Measurements from ENCODE around the gene NHLRC4. TPM values are rescaled to one million over a fixed set of nuclear protein-coding genes. Genes with fewer than 3 reads are reported as not detected.

NHLRC4 gene
- total RNA-seq, 1 experiment from 2014 or later = 0.44 TPM

DNA sequence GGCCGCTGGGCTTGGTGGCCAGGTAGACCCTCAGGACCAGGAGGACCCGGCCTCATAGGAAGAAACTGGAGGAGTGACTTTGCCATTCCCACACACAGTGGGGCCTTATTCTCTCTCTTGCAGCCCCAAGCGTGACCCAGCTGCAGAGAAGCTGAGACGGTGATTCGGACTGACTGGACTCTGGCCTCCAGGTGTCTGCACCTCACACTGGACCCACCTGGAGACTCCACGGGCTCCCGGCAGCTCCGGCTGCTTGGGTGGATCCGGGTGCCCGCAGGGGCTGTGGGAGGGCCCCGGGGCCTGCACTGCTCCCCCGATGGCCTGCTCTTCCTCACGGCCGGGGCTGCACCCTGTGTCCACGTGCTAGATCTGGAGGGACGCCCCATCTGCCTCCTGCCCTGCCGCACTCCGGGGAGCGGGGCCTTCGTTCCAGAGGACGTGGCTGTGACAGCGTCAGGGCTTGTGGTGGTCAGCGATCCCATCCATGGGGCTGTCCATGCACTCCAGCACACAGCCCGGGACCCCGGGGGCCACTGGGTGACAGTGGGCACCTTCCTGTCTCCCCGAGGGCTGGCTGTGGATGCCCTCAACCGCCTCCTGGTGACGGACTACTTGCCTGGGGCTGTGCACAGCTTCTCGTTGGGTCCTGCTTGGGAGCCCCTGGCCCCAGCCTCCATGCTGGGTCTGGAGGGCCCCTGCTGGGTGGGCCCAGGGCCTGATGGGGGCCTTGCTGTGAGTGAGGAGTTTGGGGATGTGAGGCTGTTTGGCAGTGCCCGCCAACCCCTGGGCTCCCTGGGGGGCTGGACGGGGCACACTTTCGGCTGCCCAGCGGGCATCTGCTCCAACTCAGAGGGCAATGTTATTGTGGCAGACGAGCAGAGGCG lies 810 bp downstream of the NHLRC4 start:
- Histone ChIP-seq H2AFZ (ENCODE audit: low read length) (no peak overlapping the region), H3K4me1 (ENCODE audit: insufficient read depth, low read length) (peaks cover 6% of the 10 kb centered on the region; the same call in 1 of the 2 replicates), H4K20me1 (ENCODE audit: low read length) (no peaks in the 10 kb centered on the region), H3K9ac (ENCODE audit: low read length) (no peak overlapping the region), H3K4me2 (ENCODE audit: low read length) (no peak overlapping the region), H3F3A (ENCODE audit: low read length, unreplicated experiment) (no peaks in the 10 kb centered on the region), H3K27ac (ENCODE audit: low read length) (no peak overlapping the region), H3K27me3 (ENCODE audit: low read length) (no peaks in the 10 kb centered on the region), H3K9me3 (ENCODE audit: low read length) (no peaks in the 10 kb centered on the region), H3K36me3 (ENCODE audit: low read depth, low read length) (no peaks in the 10 kb centered on the region), H3K9me2 (replicated peaks; ENCODE audit: low read length) (no peaks in the 10 kb centered on the region), H3K79me2 (ENCODE audit: low read length) (peaks cover 12% of the 10 kb centered on the region), H3K4me3 (ENCODE audit: low read length) (no peak overlapping the region)
- no peak for ATAC-seq
- POLR2A ChIA-PET (ENCODE audit: unreplicated experiment) = no interaction called here
- no TSS peak for BruUV-seq (replicated peaks)
- TF ChIP-seq EZH2 (IDR thresholded peaks at IDR 0.05; ENCODE audit: low read length, unreplicated experiment) = no peak
- TF ChIP-seq, protein P1, sequence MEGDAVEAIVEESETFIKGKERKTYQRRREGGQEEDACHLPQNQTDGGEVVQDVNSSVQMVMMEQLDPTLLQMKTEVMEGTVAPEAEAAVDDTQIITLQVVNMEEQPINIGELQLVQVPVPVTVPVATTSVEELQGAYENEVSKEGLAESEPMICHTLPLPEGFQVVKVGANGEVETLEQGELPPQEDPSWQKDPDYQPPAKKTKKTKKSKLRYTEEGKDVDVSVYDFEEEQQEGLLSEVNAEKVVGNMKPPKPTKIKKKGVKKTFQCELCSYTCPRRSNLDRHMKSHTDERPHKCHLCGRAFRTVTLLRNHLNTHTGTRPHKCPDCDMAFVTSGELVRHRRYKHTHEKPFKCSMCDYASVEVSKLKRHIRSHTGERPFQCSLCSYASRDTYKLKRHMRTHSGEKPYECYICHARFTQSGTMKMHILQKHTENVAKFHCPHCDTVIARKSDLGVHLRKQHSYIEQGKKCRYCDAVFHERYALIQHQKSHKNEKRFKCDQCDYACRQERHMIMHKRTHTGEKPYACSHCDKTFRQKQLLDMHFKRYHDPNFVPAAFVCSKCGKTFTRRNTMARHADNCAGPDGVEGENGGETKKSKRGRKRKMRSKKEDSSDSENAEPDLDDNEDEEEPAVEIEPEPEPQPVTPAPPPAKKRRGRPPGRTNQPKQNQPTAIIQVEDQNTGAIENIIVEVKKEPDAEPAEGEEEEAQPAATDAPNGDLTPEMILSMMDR (conservative IDR thresholded peaks at IDR 0.05; ENCODE audit: low read depth, low read length) = no peak
- DNase-seq = no peak
- intact Hi-C loops (cut with micrococcal nuclease) = no loop called here
- CTCF ChIA-PET = no interaction called here

DNA sequence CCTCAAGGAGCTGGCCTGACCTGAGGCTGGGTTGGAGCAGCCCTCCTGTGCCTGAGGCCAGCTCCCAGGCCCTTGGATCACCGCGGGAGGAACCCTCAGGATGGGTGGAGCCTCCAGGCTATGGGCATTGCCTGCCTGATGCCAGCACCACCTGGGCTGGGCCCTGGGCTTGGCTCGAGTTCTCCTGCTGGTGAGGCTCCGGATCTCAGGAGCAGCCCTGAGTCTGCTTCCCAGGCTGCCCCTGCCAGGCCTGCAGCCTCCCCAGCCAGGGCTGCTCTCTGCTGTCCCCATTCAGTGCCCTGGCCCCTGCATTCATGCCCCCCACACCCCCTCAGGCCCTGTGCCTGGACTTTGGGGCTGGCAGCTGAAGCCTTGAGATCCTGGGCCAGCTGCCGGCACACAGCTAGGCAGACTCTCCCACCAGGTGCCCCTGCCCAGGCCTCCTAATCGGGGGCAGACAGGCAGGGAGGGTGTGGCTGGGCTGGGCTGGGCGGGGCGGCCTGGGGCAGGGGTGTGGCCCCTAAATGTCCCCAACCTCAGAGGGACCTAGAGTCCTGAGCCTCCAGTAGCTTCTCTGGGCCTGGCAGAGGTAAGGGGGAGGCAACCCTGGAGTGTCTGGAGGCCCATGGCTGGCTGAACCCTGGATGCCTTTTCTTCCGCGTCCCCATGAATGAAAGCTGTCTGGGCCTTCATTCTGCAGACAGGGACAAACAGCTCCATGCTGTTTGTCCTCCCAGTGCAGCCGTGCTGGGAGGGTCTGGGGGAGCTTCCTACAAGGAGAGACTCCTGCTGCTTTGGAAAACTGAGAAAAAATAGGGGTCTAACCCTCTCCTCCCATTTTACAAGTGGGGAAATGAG lies 1.8 kb downstream of the NHLRC4 start:
- CTCF ChIA-PET = no interaction called here
- Histone ChIP-seq H3K27ac (ENCODE audit: low read length) (no peak overlapping the region), H3K36me3 (ENCODE audit: low read depth, low read length) (no peaks in the 10 kb centered on the region), H3K9ac (ENCODE audit: low read length) (no peak overlapping the region), H3K9me3 (ENCODE audit: low read length) (no peaks in the 10 kb centered on the region), H3K9me2 (replicated peaks; ENCODE audit: low read length) (no peaks in the 10 kb centered on the region), H4K20me1 (ENCODE audit: low read length) (no peaks in the 10 kb centered on the region), H3K4me3 (ENCODE audit: low read length) (no peak overlapping the region; the same call in 1 of the 2 replicates), H3K79me2 (ENCODE audit: low read length) (peaks cover 12% of the 10 kb centered on the region), H3K4me2 (ENCODE audit: low read length) (peak overlapping the region; percentile 80), H3K27me3 (ENCODE audit: low read length) (no peaks in the 10 kb centered on the region), H3K4me1 (ENCODE audit: insufficient read depth, low read length) (peaks cover 6% of the 10 kb centered on the region; the same call in 1 of the 2 replicates), H2AFZ (ENCODE audit: low read length) (no peak overlapping the region), H3F3A (ENCODE audit: low read length, unreplicated experiment) (no peaks in the 10 kb centered on the region)
- intact Hi-C loops (cut with micrococcal nuclease) = no loop called here
- POLR2A ChIA-PET (ENCODE audit: unreplicated experiment) = no interaction called here
- TF ChIP-seq EZH2 (IDR thresholded peaks at IDR 0.05; ENCODE audit: low read length, unreplicated experiment) (no peak), EZH2phosphoT487 (IDR thresholded peaks at IDR 0.05; ENCODE audit: borderline replicate concordance, low read length) (no peak)
- TF ChIP-seq, protein P1 (conservative IDR thresholded peaks at IDR 0.05; ENCODE audit: low read depth, low read length) = no peak
- no TSS peak for BruUV-seq (replicated peaks)
- no peak for DNase-seq
- ATAC-seq = peak; percentile 35; the same call in 1 of the 2 replicates

Measured in PC-3 (cell line).